ENCODE data around the gene GNG11.

Gene GNG11

DNA sequence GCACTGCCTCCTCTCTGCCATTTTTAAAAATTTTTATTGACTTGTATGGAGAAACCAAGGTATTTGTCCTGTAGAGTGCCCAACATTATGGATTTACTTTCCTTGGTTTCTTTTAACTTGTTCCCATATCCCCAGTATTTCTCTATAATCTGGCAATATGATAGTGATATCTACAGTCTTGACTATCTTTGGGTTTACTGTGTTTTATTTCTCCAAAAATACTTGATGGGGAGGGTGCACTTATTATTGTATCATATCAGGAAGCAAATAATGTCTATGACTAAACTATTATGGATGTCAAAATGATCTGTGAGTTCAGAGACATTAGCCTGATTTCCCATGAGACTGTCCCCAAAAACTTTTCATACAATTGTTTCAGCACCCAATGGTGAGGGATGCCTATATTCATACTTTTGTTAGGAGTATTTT lies 37.6 kb upstream of the GNG11 start:
- DNase-seq (ENCODE audit: low spot score) = no peak
- TF ChIP-seq, protein P1, sequence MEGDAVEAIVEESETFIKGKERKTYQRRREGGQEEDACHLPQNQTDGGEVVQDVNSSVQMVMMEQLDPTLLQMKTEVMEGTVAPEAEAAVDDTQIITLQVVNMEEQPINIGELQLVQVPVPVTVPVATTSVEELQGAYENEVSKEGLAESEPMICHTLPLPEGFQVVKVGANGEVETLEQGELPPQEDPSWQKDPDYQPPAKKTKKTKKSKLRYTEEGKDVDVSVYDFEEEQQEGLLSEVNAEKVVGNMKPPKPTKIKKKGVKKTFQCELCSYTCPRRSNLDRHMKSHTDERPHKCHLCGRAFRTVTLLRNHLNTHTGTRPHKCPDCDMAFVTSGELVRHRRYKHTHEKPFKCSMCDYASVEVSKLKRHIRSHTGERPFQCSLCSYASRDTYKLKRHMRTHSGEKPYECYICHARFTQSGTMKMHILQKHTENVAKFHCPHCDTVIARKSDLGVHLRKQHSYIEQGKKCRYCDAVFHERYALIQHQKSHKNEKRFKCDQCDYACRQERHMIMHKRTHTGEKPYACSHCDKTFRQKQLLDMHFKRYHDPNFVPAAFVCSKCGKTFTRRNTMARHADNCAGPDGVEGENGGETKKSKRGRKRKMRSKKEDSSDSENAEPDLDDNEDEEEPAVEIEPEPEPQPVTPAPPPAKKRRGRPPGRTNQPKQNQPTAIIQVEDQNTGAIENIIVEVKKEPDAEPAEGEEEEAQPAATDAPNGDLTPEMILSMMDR (IDR thresholded peaks at IDR 0.05; ENCODE audit: extremely low read depth, missing control alignments) = no peak

DNA sequence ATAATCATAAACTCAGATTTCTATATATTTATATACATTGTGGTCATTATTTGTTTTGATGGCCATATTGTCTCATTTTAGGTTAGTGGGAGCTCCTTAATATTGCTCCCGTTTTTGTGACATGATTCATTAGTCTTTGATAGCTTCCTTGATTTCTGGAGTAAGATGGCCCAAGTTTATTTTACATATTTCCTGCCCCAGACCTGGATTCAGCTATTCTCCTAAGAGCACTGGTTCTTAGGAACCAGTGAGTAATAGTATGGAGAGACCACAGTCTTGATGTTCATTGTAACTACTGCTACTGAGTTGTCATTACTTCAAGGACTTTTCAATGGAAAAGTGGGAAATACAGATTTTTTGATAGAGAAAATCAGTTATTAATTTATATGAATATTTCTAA lies 37.0 kb upstream of the GNG11 start:
- TF ChIP-seq, protein P1 (IDR thresholded peaks at IDR 0.05; ENCODE audit: extremely low read depth, missing control alignments) = no peak
- DNase-seq (ENCODE audit: low spot score) = no peak

- TF ChIP-seq, protein P1 (IDR thresholded peaks at IDR 0.05; ENCODE audit: extremely low read depth, missing control alignments) = no peak
- DNase-seq (ENCODE audit: low spot score) = no peak
Observed at GRCh38 chr7:93889261-93889660, 32.3 kb upstream of the GNG11 start.

DNA sequence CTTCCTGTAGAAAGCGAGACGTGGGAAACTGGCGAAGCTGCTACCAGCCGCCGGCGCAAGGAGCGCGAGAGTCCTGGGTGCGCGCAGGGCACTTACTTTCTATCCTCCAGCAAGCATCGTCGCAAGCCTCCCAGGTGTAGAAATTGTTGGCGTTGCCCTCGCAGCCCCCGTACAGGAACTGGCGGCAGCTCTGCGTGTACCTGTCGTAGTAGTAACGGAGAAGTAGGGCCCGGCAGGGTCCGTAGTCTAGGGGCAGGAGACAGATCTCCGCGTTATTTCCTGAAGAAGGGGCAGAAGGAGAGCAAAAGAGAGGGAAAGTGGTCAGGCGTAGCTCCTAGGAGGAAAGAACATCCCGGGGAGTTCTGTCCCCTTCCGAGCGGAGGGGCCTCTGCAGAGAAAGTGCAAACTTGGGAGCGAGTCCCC lies 31.5 kb upstream of the GNG11 start:
- DNase-seq (ENCODE audit: low spot score) = peak; percentile 27
- TF ChIP-seq, protein P1 (IDR thresholded peaks at IDR 0.05; ENCODE audit: extremely low read depth, missing control alignments) = no peak

DNA sequence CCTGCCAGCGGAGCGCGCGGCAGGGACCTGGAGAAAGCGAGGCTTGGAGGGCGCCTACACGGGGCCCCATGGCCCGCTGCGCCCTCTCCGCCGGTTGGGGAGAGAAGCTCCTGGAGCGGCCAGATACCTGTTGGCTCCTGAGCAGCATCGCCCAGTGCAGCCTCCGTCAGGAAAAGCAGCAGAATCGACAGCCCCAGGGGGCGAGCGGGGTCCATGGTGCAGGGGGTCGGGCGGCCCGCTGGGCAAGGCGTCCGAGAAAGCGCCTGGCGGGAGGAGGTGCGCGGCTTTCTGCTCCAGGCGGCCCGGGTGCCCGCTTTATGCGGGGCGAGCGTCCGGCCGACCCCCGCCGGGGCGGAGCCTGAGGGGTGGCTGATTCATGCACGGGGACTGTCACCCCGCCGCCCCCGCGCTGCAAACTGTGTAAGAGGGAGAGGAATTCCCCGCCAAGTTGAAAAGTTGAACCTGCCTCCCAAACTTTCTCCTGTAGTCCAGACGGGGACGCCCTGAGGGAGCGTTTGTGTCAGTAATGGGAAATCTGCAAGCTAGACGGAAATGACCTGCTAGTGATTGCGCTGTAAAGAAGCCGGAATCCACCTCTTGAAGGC lies 31.0 kb upstream of the GNG11 start, which contains the start of gene TFPI2:
TFPI2 (minus strand) TSS at position 290 of the 605 bp plus-strand sequence; CDS start at position 215, 75 bp downstream.
- peak; percentile 39 for DNase-seq (ENCODE audit: low spot score)
- TF ChIP-seq, protein P1 (IDR thresholded peaks at IDR 0.05; ENCODE audit: extremely low read depth, missing control alignments) = no peak

DNA sequence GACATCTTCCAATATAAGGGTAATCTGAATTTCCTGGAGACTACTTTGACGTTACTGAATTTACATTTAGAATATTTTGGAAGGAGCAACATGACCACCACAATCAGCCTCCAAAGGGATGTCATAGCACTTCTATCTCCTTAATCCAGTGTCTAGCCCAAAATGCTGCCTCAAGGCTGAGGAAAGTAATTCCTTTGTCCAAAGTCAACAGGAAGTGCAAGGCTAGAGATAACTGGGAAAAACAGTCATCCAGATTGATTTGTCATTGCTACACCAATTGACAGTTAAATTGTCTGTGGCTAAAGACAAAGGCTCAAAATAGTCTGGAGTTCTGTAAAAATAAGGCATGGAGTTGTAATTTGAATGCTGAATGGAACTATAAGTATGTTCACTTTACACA lies 27.1 kb upstream of the GNG11 start:
- DNase-seq (ENCODE audit: low spot score) = no peak
- TF ChIP-seq, protein P1 (IDR thresholded peaks at IDR 0.05; ENCODE audit: extremely low read depth, missing control alignments) = no peak

DNA sequence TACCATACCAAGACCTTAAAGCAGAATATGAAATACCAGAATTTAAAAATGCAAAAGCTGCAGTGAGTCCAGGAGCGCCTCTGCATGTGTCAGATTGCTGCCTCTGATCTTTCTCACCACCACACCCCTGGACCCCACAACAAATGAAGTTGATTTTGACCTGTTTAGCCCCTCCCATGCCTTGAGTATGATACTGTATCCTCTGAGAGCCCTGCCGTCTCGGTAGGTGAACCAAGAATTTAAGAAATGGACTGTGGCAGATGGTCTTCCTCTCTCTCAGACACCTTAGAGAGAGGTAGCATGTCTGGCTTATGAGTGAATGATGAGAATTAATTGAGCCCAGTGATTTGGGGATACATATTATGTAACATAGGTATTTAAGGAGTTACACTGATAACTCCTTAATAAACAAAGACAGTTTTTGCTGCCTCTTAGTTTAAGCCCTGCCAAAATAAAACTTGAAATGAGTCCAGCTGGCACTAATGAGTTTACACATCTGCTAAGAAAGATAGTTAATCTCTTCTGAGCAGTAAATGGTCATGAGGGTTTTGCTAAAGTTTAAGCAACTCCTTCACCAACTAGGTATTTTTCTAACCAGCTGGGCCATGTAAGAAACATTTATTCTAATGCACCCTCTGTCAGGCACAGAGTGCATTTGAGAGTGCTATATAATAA lies 26.4 kb upstream of the GNG11 start:
- TF ChIP-seq, protein P1 (IDR thresholded peaks at IDR 0.05; ENCODE audit: extremely low read depth, missing control alignments) = no peak
- DNase-seq (ENCODE audit: low spot score) = no peak
